ENCODE measurements around the gene PLIN5. TPM values are rescaled to one million over a fixed set of nuclear protein-coding genes. Genes with fewer than 3 reads are reported as not detected.
A peak's percentile ranks its signal among the peaks of the same experiment; 100 is the strongest.

Gene PLIN5
- total RNA-seq, 1 donor: not detected

DNA sequence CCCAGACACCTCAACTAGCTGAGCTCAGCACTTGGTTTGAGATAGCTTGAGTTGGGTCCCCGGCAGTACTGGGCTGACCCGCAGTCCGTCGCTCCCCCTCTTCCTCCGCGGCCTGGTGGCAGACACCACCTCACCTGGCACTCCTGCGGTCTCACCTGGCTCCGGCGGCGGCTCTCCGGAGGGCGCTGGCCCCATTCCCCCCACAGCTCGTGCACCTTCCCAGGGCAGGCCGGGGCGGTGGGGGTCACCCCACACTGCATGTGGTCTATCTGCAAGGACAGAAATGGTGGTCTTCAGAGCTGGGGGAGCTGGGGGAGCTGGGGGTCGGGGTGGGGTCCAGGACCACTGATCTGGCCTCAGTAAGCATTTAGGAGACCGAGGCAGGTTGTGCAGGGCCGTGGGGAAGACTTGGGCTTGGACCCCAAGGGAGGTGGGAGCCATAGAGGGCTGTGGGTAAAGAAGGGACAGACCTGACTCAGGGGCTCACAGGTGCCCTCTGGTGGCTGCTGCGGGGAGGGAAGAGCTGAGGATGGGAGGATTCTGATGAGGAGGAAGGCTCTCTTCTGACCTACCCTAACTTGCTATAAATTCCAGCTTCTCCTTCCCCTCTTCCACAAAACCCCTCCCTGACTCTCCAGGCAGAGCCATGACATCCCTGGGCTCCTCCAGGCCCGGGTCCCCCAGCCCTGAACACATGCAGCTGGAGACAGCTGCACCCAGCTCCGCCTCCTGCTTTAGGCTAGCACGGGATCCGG lies 10.0 kb downstream of the PLIN5 start:
- no peak overlapping the region for H3K4me3 ChIP-seq (ENCODE audit: low read depth, low read length)
- TF ChIP-seq, protein P1, sequence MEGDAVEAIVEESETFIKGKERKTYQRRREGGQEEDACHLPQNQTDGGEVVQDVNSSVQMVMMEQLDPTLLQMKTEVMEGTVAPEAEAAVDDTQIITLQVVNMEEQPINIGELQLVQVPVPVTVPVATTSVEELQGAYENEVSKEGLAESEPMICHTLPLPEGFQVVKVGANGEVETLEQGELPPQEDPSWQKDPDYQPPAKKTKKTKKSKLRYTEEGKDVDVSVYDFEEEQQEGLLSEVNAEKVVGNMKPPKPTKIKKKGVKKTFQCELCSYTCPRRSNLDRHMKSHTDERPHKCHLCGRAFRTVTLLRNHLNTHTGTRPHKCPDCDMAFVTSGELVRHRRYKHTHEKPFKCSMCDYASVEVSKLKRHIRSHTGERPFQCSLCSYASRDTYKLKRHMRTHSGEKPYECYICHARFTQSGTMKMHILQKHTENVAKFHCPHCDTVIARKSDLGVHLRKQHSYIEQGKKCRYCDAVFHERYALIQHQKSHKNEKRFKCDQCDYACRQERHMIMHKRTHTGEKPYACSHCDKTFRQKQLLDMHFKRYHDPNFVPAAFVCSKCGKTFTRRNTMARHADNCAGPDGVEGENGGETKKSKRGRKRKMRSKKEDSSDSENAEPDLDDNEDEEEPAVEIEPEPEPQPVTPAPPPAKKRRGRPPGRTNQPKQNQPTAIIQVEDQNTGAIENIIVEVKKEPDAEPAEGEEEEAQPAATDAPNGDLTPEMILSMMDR (IDR thresholded peaks at IDR 0.05; ENCODE audit: insufficient read depth, low read length): peak; percentile 84
- peak; percentile 37 for DNase-seq (ENCODE audit: low read depth)

DNA sequence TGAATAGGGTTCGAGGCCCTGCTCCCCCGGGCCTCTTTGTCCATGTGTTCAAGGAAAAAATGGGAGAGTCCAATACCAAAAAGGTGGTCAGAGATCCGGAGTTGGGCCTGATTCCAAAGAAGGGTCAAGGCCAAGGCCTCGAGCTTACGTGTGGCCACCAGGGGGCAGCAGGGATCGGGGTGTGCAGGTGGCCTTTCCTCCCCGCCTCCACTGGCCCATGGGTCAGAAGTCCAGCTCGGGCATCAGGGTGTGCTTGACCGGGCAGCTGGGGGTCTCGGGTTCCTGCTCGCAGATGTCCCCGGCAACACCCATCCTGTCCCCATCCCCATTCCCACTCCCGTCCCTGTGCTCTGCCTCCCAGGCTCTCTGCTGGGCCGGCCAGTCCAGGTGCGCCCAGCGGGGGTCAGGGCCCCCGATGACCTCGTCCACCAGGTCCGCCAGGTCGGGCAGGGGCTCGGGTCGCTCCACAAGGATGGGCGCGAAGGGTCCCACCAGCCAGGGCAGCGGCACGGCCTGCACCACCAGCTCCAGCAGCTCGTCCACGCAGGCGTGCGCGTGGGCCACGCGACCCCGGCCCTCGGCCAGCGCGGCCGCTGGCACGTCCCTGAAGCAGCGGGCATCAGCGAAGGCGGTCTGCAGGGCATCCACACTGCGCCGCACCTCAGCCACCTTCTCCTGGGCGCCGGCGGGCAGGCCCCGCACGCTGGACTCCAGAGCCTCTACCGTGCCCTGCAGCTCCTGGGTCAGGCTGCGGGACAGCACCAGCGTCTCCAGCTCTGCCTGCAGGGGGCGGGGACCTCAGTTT lies 11.5 kb downstream of the PLIN5 start:
- TF ChIP-seq, protein P1 (IDR thresholded peaks at IDR 0.05; ENCODE audit: insufficient read depth, low read length): peak; percentile 71
- peak; percentile 34 for DNase-seq (ENCODE audit: low read depth)
- no peak overlapping the region for H3K4me3 ChIP-seq (ENCODE audit: low read depth, low read length)

DNA sequence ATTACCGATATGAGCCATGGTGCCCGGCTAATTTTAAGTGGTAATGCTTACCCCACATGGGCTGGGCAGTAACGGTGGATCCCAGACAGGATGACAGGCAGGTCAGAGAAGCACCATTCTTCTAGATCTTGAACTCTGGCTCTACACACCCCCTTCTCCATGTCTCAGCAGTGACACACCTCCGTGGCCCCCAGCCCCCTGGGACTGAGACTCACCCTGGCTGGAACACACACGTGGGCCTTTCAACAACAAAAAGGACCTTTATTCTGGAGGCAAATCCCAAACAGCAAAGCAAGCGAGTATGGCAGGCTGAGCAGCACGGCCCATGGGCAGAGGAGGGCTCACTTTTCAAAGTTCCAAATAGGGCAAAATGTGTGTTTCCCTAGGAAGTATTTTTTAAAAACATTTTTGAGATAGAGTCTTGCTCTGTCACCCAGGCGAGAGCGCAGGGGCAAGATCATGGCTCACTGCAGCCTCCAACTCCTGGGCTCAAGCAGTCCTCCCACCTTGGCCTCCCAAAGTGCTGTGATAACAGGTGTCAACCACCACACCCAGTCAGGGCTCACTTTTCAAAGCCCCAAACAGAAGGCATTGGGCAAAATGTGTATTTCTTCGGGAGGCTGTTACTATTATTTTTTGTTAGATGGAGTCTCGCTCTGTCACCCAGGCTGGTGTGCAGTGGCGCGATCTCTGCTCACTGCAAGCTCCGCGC lies 12.6 kb downstream of the PLIN5 start:
- TF ChIP-seq, protein P1 (IDR thresholded peaks at IDR 0.05; ENCODE audit: insufficient read depth, low read length): no peak
- no peak overlapping the region for H3K4me3 ChIP-seq (ENCODE audit: low read depth, low read length)
- no peak for DNase-seq (ENCODE audit: low read depth)

DNA sequence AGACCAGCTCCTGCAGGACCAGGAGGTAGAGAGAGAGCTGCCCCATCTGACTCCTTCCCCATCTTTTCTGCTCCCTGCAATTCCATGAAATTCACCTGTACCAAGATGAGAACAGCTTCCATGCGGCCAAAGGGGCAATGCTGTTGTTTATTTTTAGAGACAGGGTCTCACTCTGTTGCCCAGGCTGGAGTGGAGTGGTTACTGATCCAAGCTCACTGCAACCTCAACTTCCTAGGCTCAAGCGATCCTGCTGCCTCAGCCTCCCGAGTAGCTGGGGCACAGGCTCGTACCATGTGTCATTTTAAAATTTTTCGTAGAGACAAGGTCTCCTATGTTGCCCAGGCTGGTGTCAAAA lies 13.2 kb downstream of the PLIN5 start:
- no peak overlapping the region for H3K4me3 ChIP-seq (ENCODE audit: low read depth, low read length)
- TF ChIP-seq, protein P1 (IDR thresholded peaks at IDR 0.05; ENCODE audit: insufficient read depth, low read length): no peak
- DNase-seq (ENCODE audit: low read depth): no peak

DNA sequence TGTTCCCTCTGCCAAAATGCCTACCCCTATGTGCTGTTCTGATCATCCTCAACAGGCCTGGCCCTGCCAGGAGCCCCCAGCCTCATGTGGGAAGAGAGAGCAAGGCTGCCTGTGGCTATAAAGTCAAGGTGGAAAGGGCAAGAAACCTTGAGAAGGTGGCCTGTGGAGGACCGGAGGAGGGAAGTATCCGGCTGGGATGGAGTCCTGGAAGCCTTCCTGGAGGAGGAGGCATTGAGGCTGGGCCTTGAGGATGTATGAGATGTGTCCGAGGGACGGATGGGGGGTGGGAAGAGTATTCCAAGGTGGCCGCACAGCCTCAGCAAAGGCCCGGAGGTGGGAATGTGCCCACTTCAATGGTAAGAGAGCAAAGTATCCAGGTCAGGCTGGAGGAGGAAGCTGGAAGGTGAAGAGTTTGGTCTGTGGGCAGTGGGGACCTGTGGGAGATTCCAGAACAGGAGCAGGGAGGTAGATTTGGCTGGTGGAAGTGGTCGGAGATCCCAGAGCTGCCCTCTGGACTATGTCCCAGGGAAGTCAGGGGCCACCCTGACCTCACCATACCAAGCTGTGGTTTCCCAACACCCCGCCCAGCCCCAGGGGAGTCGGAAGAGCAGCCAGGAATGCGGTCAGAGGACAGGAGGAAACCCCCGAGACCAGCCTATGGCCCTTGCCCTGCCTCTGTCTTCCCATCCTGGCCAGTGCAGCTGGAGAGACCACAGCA lies 13.7 kb downstream of the PLIN5 start:
- TF ChIP-seq, protein P1 (IDR thresholded peaks at IDR 0.05; ENCODE audit: insufficient read depth, low read length): no peak
- no peak overlapping the region for H3K4me3 ChIP-seq (ENCODE audit: low read depth, low read length)
- peak; percentile 22 for DNase-seq (ENCODE audit: low read depth)
